Measurements from ENCODE around the gene PAX7. TPM values are rescaled to one million over a fixed set of nuclear protein-coding genes. Genes with fewer than 3 reads are reported as not detected.

The PAX7 gene
- total RNA-seq, 2 experiments from 2014 or later, result not detected

- H3K4me1 Mint-ChIP-seq, result peaks cover 3% of the 10 kb centered on the region
- ATAC-seq, result no peak
- no peak overlapping the region for H3K27ac Mint-ChIP-seq
- DNase-seq, result no peak
- H3K9me3 Mint-ChIP-seq (ENCODE audit: low read depth), result no peaks in the 10 kb centered on the region
- H3K4me3 Mint-ChIP-seq, result no peak overlapping the region
- no peaks in the 10 kb centered on the region for H3K36me3 Mint-ChIP-seq
- CTCF ChIA-PET, result no interaction called here
- H3K27me3 Mint-ChIP-seq, result peaks cover 96% of the 10 kb centered on the region
Measured at GRCh38 chr1:18641005-18641941, 10.6 kb downstream of the PAX7 start.

- CTCF ChIA-PET, result no interaction called here
- no peaks in the 10 kb centered on the region for H3K9me3 Mint-ChIP-seq (ENCODE audit: low read depth)
- DNase-seq (no peak), ATAC-seq (no peak)
- H3K4me3 Mint-ChIP-seq, result no peak overlapping the region
- H3K4me1 Mint-ChIP-seq, result peaks cover 3% of the 10 kb centered on the region
- H3K27ac Mint-ChIP-seq, result no peak overlapping the region
- H3K27me3 Mint-ChIP-seq, result peaks cover 89% of the 10 kb centered on the region
- no peaks in the 10 kb centered on the region for H3K36me3 Mint-ChIP-seq
Measured at GRCh38 chr1:18642278-18643095, 11.8 kb downstream of the PAX7 start.

- peak overlapping the region; percentile 14 for H3K4me3 Mint-ChIP-seq
- DNase-seq (no peak), ATAC-seq (no peak)
- CTCF ChIA-PET, result no interaction called here
- H3K36me3 Mint-ChIP-seq, result no peaks in the 10 kb centered on the region
- peak overlapping the region; percentile 40 for H3K27ac Mint-ChIP-seq
- peaks cover 3% of the 10 kb centered on the region for H3K4me1 Mint-ChIP-seq
- no peaks in the 10 kb centered on the region for H3K9me3 Mint-ChIP-seq (ENCODE audit: low read depth)
- H3K27me3 Mint-ChIP-seq, result peaks cover 89% of the 10 kb centered on the region
Measured at GRCh38 chr1:18643154-18644012, 12.7 kb downstream of the PAX7 start.

- H3K27ac Mint-ChIP-seq, result no peak overlapping the region
- no peaks in the 10 kb centered on the region for H3K9me3 Mint-ChIP-seq (ENCODE audit: low read depth)
- peaks cover 3% of the 10 kb centered on the region for H3K4me1 Mint-ChIP-seq
- H3K36me3 Mint-ChIP-seq, result no peaks in the 10 kb centered on the region
- CTCF ChIA-PET, result no interaction called here
- no peak overlapping the region for H3K4me3 Mint-ChIP-seq
- DNase-seq, result no peak
- ATAC-seq, result no peak
- peaks cover 89% of the 10 kb centered on the region for H3K27me3 Mint-ChIP-seq
Measured at GRCh38 chr1:18644013-18644399, 13.4 kb downstream of the PAX7 start.

GRCh38 chr1:18644446-18644845, 13.8 kb downstream of the PAX7 start:
- ATAC-seq, result no peak
- no peaks in the 10 kb centered on the region for H3K9me3 Mint-ChIP-seq (ENCODE audit: low read depth)
- no peak for DNase-seq
- peaks cover 3% of the 10 kb centered on the region for H3K4me1 Mint-ChIP-seq
- no peak overlapping the region for H3K4me3 Mint-ChIP-seq
- no peaks in the 10 kb centered on the region for H3K36me3 Mint-ChIP-seq
- CTCF ChIA-PET, result interaction anchor here (0.7 kb wide), 1 partner anchor 37 kb away, joined by 3 read pairs; no protein-coding TSS in a partner anchor
- peaks cover 88% of the 10 kb centered on the region for H3K27me3 Mint-ChIP-seq
- no peak overlapping the region for H3K27ac Mint-ChIP-seq

- no peaks in the 10 kb centered on the region for H3K9me3 Mint-ChIP-seq (ENCODE audit: low read depth)
- peaks cover 88% of the 10 kb centered on the region for H3K27me3 Mint-ChIP-seq
- DNase-seq, result no peak
- H3K36me3 Mint-ChIP-seq, result no peaks in the 10 kb centered on the region
- no peak for ATAC-seq
- H3K27ac Mint-ChIP-seq, result no peak overlapping the region
- no peak overlapping the region for H3K4me3 Mint-ChIP-seq
- CTCF ChIA-PET, result interaction anchor here (0.7 to 1.2 kb wide), 2 partner anchors 10 to 36 kb away, joined by 3 read pairs; no protein-coding TSS in a partner anchor
- H3K4me1 Mint-ChIP-seq, result peaks cover 3% of the 10 kb centered on the region
Measured at GRCh38 chr1:18644973-18645746, 14.5 kb downstream of the PAX7 start.

GRCh38 chr1:18645747-18646090, 15.1 kb downstream of the PAX7 start:
- ATAC-seq, result no peak
- Mint-ChIP-seq H3K4me3 (no peak overlapping the region), H3K27me3 (peaks cover 87% of the 10 kb centered on the region), H3K27ac (no peak overlapping the region), H3K9me3 (ENCODE audit: low read depth) (no peaks in the 10 kb centered on the region), H3K4me1 (peaks cover 3% of the 10 kb centered on the region), H3K36me3 (no peaks in the 10 kb centered on the region)
- CTCF ChIA-PET, result interaction anchor here (1.2 kb wide), 1 partner anchor 10 kb away, joined by 3 read pairs; no protein-coding TSS in a partner anchor
- DNase-seq, result no peak

GRCh38 chr1:18646091-18646785, 15.6 kb downstream of the PAX7 start:
- DNase-seq, result no peak
- Mint-ChIP-seq H3K27ac (no peak overlapping the region), H3K36me3 (no peaks in the 10 kb centered on the region), H3K4me1 (peaks cover 3% of the 10 kb centered on the region), H3K4me3 (no peak overlapping the region), H3K9me3 (ENCODE audit: low read depth) (no peaks in the 10 kb centered on the region), H3K27me3 (peaks cover 86% of the 10 kb centered on the region)
- no peak for ATAC-seq
- CTCF ChIA-PET, result interaction anchor here (1.2 kb wide), 1 partner anchor 11 kb away, joined by 3 read pairs; no protein-coding TSS in a partner anchor

GRCh38 chr1:18646786-18647410, 16.3 kb downstream of the PAX7 start:
- DNase-seq (no peak), ATAC-seq (no peak)
- peaks cover 3% of the 10 kb centered on the region for H3K4me1 Mint-ChIP-seq
- H3K36me3 Mint-ChIP-seq, result no peaks in the 10 kb centered on the region
- H3K27me3 Mint-ChIP-seq, result peaks cover 82% of the 10 kb centered on the region
- no peak overlapping the region for H3K27ac Mint-ChIP-seq
- CTCF ChIA-PET, result no interaction called here
- H3K4me3 Mint-ChIP-seq, result no peak overlapping the region
- no peaks in the 10 kb centered on the region for H3K9me3 Mint-ChIP-seq (ENCODE audit: low read depth)

GRCh38 chr1:18647681-18648214, 17.1 kb downstream of the PAX7 start:
- Mint-ChIP-seq H3K27ac (no peak overlapping the region), H3K27me3 (peaks cover 82% of the 10 kb centered on the region), H3K4me3 (no peak overlapping the region), H3K4me1 (peaks cover 3% of the 10 kb centered on the region), H3K9me3 (ENCODE audit: low read depth) (no peaks in the 10 kb centered on the region), H3K36me3 (no peaks in the 10 kb centered on the region)
- CTCF ChIA-PET, result no interaction called here
- no peak for ATAC-seq
- no peak for DNase-seq

- DNase-seq (no peak), ATAC-seq (no peak)
- Mint-ChIP-seq H3K36me3 (no peaks in the 10 kb centered on the region), H3K4me1 (peaks cover 8% of the 10 kb centered on the region), H3K27me3 (peaks cover 81% of the 10 kb centered on the region), H3K9me3 (ENCODE audit: low read depth) (no peaks in the 10 kb centered on the region), H3K4me3 (no peak overlapping the region), H3K27ac (no peak overlapping the region)
- CTCF ChIA-PET, result no interaction called here
Measured at GRCh38 chr1:18649693-18650370, 19.2 kb downstream of the PAX7 start.
